Measurements from ENCODE around the gene FMN1.
"Not testable (repeated sequence)": the region's sequence is repeated elsewhere in the genome, so short reads cannot be mapped to it uniquely, and the experiment has no call there.

Gene FMN1

GRCh38 chr15:33089165-33089877, 105.2 kb downstream of the FMN1 start:
- no peak for DNase-seq

- DNase-seq = peak in 1 of 2 donors; percentile 46
Measured at GRCh38 chr15:33086500-33087121, 107.9 kb downstream of the FMN1 start.

- no peak for DNase-seq
Measured at GRCh38 chr15:33084661-33085060, 109.9 kb downstream of the FMN1 start.

GRCh38 chr15:33083232-33084081, 111.1 kb downstream of the FMN1 start:
- no peak for DNase-seq

DNA sequence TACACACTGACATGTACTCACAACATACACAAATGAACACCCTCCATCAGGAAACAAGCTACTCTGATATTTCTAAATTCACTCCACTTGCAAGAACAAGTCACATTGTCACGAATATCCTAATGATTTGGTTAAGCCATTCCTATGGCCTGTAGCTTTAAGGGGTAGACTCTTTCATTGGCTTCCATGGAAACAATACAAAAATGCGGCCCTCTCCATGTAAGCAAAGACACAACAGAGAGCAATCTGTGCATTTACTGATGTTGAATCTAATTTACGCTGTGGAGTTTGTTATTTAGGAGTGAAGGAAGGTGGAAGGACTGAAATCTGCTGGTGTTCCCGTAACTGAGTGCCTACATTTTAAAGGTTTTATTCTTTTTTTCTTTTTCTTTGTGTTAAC, 114.5 kb downstream of the FMN1 start:
- no peak for DNase-seq

GRCh38 chr15:33078607-33079006, 115.9 kb downstream of the FMN1 start:
- no peak for DNase-seq

- no peak for DNase-seq
Measured at GRCh38 chr15:33076937-33077336, 117.6 kb downstream of the FMN1 start.

DNA sequence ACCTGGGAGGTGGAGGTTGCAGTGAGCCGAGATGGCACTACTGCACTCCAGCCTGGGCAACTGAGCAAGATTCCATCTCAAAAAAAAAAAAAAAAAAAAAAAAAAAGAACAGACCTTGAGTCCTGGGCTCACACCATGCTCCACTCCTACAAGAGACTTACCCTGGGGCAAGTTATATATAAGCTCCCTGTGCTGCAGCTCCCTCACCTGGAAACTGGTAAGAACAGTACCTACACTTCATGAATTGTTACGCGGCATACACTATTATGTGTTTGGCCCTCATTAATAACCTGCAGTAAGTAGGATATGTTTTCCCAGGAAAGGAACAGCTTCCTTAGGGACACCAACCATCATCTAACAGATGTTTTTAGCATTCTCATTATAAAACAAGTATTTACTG, 119.6 kb downstream of the FMN1 start:
- DNase-seq = no peak

DNA sequence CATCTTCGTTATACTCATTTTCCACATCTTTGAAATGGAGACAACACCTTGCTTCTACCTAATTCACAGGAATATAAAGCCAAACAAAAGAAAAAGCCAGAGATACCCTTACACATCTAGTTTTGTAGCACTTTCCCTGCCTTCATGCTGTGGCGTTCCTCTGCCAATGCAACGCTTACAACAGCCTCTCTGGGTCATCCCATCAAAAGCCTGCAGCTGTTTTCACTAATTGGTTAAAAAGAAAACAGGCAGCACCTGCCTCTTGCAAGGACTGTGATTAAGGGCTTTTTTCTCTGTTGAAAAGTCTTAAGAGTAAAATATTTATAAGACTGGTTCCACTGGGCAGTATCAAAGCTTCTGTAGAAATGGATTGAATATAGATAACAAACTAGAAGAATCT, 120.3 kb downstream of the FMN1 start:
- no peak for DNase-seq

GRCh38 chr15:33071451-33071850, 123.1 kb downstream of the FMN1 start:
- no peak for DNase-seq

DNA sequence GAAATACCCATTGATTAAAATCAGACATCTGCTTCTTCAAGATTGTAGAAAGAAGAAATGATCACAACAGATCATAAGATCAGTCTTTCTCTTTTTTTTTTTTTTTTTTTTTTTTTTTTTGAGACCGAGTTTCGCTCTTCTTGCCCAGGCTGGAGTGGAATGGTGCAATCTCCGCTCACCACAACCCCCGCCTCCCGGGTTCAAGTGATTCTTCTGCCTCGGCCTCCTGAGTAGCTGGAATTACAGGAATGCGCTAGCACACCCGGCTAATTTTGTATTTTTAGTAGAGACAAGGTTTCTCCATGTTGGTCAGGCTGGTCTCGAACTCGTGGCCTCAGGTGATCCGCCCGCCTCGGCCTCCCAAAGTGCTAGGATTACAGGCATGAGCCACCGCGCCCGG, 124.6 kb downstream of the FMN1 start:
- not testable (repeated sequence) for DNase-seq

GRCh38 chr15:33069161-33069560, 125.4 kb downstream of the FMN1 start:
- no peak for DNase-seq

- DNase-seq = no peak
Measured at GRCh38 chr15:33068511-33068990, 126.0 kb downstream of the FMN1 start.

DNA sequence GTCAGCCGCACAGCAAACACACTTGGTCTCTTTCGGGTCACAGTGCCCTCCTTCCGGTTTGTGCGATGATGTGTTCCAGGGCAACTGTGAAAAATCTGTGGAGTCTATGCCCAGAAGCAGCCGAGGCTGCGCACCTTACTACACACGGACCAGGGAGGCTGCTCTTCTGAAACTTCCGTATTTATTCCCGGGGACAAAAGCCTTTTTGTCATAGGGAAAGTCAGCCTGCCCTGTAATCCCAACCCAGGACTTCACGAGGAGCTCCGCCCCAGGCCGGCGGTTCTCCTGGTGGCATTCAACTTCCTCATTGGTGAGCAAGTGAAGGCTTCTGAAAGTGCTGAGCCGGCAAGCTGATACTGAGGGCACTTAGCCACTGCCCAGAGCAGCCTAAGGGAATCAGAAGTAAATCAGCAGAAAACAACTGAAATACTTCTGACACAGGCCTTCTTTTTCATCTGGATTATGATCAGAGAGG, 126.5 kb downstream of the FMN1 start:
- DNase-seq = peak in 1 of 2 donors; percentile 43

DNA sequence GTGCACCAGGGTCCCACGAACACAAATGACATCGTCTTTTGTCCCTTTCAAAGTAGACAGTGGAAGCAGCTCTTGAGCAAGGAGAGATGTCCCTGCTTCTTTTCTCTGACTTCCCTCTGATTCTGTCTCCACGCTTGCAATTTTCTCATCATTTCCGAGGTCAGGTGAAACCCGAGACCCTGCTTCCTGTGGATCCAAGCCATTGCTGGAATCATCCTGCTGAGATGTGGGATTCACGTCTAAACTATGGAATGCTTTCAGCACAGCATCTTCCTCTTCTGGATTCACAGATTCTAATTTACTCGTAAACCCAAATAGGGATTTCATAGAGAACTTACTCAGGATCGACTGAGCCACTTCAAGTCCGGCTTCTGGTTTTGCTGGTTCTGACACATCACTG, 127.1 kb downstream of the FMN1 start:
- DNase-seq = no peak

DNA sequence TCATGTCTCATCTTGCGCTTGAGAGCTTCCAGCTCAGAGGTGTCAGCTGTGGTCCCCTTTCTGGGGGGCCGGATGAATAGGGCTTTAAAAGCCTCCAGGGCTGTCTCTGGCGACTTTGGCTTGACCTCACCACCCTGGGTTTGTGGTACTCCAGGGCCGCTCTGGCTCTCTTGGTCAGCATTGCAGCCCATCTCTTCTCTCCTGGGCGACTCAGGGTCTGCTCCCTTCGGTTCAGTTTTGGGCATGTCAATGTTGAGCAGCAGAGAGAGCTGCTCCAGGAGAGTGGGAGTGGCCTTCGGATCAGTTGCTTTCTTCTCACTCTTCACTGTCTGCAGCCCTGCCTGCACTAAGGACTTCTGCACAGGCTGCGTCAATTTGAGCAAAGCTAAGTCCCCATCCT, 127.9 kb downstream of the FMN1 start:
- no peak for DNase-seq

- no peak for DNase-seq
Measured at GRCh38 chr15:33064878-33065277, 129.6 kb downstream of the FMN1 start.

- no peak for DNase-seq
Measured at GRCh38 chr15:33059184-33059583, 135.3 kb downstream of the FMN1 start.

DNA sequence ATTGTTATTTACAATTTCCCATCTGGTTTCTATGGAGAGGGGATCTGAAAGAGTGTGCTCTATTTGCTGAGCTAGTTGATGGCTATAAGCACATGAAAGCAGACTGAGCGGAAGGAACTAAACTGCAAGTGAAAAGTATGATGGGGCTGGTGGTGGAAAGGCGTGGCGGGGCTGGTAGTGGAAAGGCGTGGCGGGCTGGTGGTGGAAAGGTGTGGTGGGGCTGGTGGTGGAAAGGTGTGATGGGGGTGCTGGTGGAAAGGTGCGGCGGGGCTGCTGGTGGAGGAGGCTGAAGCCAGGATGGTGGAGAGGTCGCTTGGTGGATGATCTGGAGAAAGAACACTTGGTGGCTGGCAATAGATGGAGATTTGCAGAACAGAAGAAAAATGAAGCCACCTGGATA, 136.7 kb downstream of the FMN1 start:
- DNase-seq = no peak

GRCh38 chr15:33055962-33056361, 138.6 kb downstream of the FMN1 start:
- DNase-seq = no peak

GRCh38 chr15:33051528-33051927, 143.0 kb downstream of the FMN1 start:
- no peak for DNase-seq

- no peak for DNase-seq
Measured at GRCh38 chr15:33048255-33048654, 146.3 kb downstream of the FMN1 start.

- DNase-seq = no peak
Measured at GRCh38 chr15:33047077-33047476, 147.4 kb downstream of the FMN1 start.

DNA sequence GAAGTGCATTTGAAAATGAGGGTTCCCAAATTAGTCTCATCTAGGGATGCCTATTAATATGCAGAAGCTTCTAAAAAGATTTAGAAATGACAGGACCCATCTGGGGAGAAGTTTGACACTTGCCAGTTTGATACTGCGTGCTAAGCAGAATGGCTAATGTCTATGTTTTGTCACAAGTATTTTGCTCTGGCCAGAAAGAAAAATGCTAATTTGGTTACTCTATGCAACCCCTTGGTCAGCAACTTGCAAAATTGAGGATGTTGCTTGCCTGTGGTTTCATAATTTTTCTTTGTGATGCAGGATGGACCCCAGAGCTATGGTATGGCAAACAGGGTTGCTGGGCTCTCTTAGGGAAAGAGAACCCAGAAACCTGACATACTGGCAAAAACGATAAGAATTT, 148.2 kb downstream of the FMN1 start:
- no peak for DNase-seq

All from CD4-positive, alpha-beta T cell treated with Interleukin-4 for 1 hour (primary cell).